OCI-LY3 (cell line): Measurements from ENCODE around the gene NPLOC4.

Experiments
- EZH2phosphoT487 ChIP-seq: fragments of 200-600 bp; shearing (Covaris generic); IDR thresholded peaks from 2 replicates; pipeline ENCODE4 v1.6.1; 2018; ENCODE audit warnings: antibody characterized with exemption, mixed run types, low read depth
- TF ChIP-seq, protein P1 (sequence below): fragments of 200-600, 300-600 bp; sonication (generic); IDR thresholded peaks from 2 replicates; pipeline ENCODE4 v1.5.1; 2014; ENCODE audit warnings: antibody characterized with exemption, low read length, low read depth

DNA sequence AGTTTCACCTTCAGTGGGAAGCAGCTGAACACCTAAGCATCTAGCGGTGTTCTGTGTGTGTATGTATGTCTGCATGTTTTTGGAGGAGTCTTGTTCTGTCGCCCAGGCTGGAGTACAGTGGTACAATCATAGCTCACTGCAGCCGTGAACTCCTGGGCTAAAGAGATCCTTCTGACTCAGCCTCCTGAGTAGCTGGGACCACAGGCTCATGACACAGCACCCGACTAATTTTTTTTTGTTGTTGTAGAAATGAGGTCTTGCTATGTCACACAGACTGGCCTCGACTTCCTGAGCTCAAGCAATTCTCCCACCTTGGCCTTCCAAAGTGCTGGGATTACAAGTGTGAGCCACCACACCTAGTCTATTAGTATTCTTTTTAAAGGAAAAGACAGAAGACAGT lies 54.6 kb downstream of the NPLOC4 start:
- TF ChIP-seq, protein P1, sequence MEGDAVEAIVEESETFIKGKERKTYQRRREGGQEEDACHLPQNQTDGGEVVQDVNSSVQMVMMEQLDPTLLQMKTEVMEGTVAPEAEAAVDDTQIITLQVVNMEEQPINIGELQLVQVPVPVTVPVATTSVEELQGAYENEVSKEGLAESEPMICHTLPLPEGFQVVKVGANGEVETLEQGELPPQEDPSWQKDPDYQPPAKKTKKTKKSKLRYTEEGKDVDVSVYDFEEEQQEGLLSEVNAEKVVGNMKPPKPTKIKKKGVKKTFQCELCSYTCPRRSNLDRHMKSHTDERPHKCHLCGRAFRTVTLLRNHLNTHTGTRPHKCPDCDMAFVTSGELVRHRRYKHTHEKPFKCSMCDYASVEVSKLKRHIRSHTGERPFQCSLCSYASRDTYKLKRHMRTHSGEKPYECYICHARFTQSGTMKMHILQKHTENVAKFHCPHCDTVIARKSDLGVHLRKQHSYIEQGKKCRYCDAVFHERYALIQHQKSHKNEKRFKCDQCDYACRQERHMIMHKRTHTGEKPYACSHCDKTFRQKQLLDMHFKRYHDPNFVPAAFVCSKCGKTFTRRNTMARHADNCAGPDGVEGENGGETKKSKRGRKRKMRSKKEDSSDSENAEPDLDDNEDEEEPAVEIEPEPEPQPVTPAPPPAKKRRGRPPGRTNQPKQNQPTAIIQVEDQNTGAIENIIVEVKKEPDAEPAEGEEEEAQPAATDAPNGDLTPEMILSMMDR = no peak
- TF ChIP-seq EZH2phosphoT487 = no peak
